Activated T-cell treated with anti-CD3 and anti-CD28 coated beads, Interleukin-2, amount 50 U/mL, for 72 hours (primary cell): ENCODE measurements around the gene MFNG. TPM values are rescaled to one million over a fixed set of nuclear protein-coding genes. Genes with fewer than 3 reads are reported as not detected.
A peak's percentile ranks its signal among the peaks of the same experiment; 100 is the strongest.
"Not testable (repeated sequence)": the region's sequence is repeated elsewhere in the genome, so short reads cannot be mapped to it uniquely, and the experiment has no call there.

Source experiments
- ATAC-seq, 2 donors: fragments of 150-1000 bp; cut with Tn5 transposase; replicated peaks in 1 of 2; 2 replicates each; pipeline ENCODE4 v1.10.0; 2021; ENCODE audit warnings: moderate library complexity in 2 of 2, mild to moderate bottlenecking in 1 of 2
- DNase-seq, 2 donors: peaks; one replicate each; pipeline ENCODE4 v3.0.0; 2021 to 2022; ENCODE audit warnings: mixed read lengths in 1 of 2
- H3K27ac Mint-ChIP-seq: one replicate; pipeline ENCODE4 v1.8.0; 2022; ENCODE audit warnings: mild to moderate bottlenecking, moderate library complexity, mixed read lengths
- H3K27me3 Mint-ChIP-seq: one replicate; pipeline ENCODE4 v1.8.0; 2022; ENCODE audit warnings: low read depth, mixed read lengths
- H3K36me3 Mint-ChIP-seq, 2 donors: one replicate each; pipeline ENCODE4 v1.8.0; 2022; ENCODE audit warnings: mixed read lengths in 2 of 2, mild to moderate bottlenecking in 1 of 2; ENCODE audit not compliant: insufficient read depth in 2 of 2
- H3K4me1 Mint-ChIP-seq: one replicate; pipeline ENCODE4 v1.8.0; 2022; ENCODE audit warnings: low read depth, mixed read lengths
- H3K4me3 Mint-ChIP-seq, 2 donors: one replicate each; pipeline ENCODE4 v1.8.0; 2022; ENCODE audit warnings: mild to moderate bottlenecking in 2 of 2, mixed read lengths in 2 of 2, moderate library complexity in 2 of 2
- H3K9me3 Mint-ChIP-seq, 2 donors: one replicate each; pipeline ENCODE4 v1.8.0; 2022; ENCODE audit warnings: mixed read lengths in 2 of 2
- total RNA-seq, 2 donors: library from RNA; stranded (reverse); gene quantifications; one replicate each; pipeline ENCODE4 v1.2.3, GENCODE V29; 2022

The MFNG gene
- total RNA-seq, 2 donors from 2014 or later: 94.0 to 116 TPM

DNA sequence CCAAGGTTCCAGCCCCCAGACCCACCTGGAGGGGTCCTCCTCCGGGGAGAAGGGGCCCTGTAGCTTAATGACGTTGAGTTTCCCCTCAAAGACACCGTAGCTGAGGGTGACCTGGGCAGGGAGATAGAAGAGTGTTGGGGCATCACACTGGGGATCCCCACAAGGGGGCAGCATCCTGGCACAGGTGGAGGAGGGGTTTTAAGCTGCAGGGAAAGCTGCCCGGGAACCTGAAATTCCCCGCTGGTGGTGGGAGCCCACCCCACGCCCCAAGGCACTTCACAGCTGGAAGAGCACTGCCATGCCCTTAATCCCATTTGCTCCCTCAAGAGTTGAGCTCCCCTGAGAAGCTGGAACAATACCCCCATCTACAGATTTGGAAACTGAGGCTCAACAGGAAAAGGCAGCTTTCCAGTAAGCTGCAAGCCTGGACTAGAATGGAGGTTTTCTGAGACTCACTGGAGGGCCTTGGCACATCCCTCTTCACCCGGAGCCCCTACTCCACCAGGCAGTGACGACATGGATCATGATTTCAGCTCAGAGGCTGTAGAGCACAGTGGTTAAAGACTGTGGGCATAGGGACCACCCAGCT lies 13.7 kb downstream of the MFNG start:
- no peak overlapping the region for H3K4me3 Mint-ChIP-seq
- no peak overlapping the region for H3K27ac Mint-ChIP-seq
- DNase-seq: peak; percentile 40 to 52
- ATAC-seq: peak in 1 of 2 donors; percentile 49
- H3K27me3 Mint-ChIP-seq: no peaks in the 10 kb centered on the region
- H3K9me3 Mint-ChIP-seq: no peaks in the 10 kb centered on the region
- H3K4me1 Mint-ChIP-seq: peaks cover 3% of the 10 kb centered on the region
- H3K36me3 Mint-ChIP-seq: peaks cover 3 to 14% of the 10 kb centered on the region in 2 donors

DNA sequence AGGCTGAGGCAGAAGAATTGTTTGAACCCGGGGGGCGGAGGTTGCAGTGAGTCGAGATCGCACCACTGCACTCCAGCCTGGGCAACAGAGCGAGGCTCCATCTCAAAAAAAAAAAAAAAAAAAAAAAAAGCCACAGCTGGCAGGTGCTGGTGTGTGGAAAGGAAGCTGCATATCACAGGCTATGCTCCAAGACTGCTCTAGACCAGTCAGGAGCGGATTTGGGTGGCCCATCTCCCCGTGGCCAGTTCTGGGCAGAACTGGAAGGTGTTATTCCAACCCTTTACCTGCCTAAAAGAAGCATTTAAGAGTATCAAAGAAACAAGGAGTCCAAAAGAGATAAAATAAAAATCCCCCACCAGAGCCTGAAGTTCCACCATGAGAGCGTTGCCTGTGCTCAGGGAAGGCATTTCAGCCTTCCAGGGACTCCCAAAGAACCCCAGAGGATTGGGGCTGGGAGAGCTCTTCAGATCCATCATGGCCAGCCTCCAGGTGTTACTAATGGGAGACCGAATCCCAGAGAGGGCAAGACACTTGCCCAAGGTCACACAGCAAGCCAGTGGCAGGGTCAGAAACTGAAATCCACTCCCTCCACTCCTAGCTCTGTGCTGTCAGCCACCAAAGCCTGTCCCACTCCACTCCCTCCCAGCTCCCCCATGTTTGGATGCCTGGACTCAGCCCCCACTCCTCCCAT lies 14.3 kb downstream of the MFNG start:
- H3K9me3 Mint-ChIP-seq: no peaks in the 10 kb centered on the region
- peak in 1 of 2 donors; percentile 9 for ATAC-seq
- H3K4me3 Mint-ChIP-seq: no peak overlapping the region
- no peak for DNase-seq
- H3K4me1 Mint-ChIP-seq: peaks cover 3% of the 10 kb centered on the region
- peaks cover 3 to 14% of the 10 kb centered on the region in 2 donors for H3K36me3 Mint-ChIP-seq
- no peaks in the 10 kb centered on the region for H3K27me3 Mint-ChIP-seq
- H3K27ac Mint-ChIP-seq: no peak overlapping the region

GRCh38 chr22:37470087-37470445 lies 16.1 kb downstream of the MFNG start:
- ATAC-seq (no peak), DNase-seq (no peak)
- Mint-ChIP-seq H3K9me3 (no peaks in the 10 kb centered on the region), H3K27ac (no peak overlapping the region), H3K36me3 (peaks cover 6 to 20% of the 10 kb centered on the region in 2 donors), H3K4me1 (peaks cover 3% of the 10 kb centered on the region), H3K27me3 (no peaks in the 10 kb centered on the region), H3K4me3 (no peak overlapping the region)

DNA sequence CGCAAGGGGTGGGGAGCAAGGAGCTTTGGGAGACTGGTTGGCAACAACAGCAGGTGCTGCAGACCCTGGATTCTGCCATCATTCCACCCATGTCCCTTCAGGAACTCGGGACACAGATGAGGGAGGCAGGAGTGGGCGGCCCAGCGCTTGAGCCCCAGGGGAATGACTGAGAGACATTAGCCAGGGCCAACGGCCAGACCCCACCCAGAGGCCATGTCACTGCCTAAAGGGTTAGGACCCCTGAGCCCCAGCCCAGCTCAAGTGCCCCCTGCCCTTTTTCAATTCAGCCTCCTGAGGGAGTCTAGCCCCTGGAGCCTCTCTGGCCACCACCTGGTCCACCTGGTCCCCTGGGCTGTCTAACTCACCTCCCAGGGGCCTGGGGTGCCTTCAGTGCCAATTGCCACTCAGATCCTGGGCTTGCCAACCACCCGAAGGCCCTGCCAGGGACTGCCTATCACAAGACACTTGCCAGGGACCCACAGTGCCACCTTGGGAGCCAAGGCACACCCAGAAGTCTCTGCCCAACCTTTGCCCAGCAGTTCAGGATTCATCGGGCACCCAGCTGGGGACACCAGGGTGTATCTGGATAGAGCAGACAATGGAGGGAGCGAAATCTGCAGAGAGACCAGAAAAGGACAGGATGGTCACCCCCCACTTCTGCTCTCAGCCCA lies 16.6 kb downstream of the MFNG start:
- H3K4me3 Mint-ChIP-seq: no peak overlapping the region
- peaks cover 3% of the 10 kb centered on the region for H3K4me1 Mint-ChIP-seq
- peaks cover 6 to 20% of the 10 kb centered on the region in 2 donors for H3K36me3 Mint-ChIP-seq
- ATAC-seq: no peak
- H3K27ac Mint-ChIP-seq: no peak overlapping the region
- no peak for DNase-seq
- H3K9me3 Mint-ChIP-seq: no peaks in the 10 kb centered on the region
- no peaks in the 10 kb centered on the region for H3K27me3 Mint-ChIP-seq

DNA sequence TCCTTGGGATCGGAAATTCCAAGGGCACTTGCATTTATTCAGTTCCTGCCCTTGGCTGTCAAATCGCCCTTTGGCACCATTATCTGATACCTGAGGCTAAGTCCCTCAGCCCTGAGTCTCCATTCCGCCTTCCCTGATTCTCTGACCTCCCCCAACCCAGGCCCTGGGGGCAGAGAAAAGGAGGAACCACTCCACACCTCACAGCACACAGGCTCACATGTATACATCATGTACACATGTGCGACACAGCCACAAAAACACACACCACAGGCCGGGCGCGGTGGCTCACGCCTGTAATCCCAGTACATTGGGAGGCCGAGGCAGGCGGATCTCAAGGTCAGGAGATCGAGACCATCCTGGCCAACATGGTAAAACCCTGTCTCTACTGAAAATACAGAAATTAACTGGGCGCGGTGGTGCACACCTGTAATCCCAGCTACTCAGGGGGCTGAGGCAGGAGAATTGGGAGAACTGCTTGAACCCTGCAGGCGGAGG lies 17.9 kb downstream of the MFNG start:
- H3K36me3 Mint-ChIP-seq: peaks cover 6 to 20% of the 10 kb centered on the region in 2 donors
- not testable (repeated sequence) for DNase-seq, H3K4me3 Mint-ChIP-seq, H3K27ac Mint-ChIP-seq, ATAC-seq, H3K9me3 Mint-ChIP-seq, H3K4me1 Mint-ChIP-seq, H3K27me3 Mint-ChIP-seq

- H3K27ac Mint-ChIP-seq: no peak overlapping the region
- H3K4me1 Mint-ChIP-seq: peaks cover 3% of the 10 kb centered on the region
- no peak for ATAC-seq
Observed at GRCh38 chr22:37467391-37467955, 18.7 kb downstream of the MFNG start.

DNA sequence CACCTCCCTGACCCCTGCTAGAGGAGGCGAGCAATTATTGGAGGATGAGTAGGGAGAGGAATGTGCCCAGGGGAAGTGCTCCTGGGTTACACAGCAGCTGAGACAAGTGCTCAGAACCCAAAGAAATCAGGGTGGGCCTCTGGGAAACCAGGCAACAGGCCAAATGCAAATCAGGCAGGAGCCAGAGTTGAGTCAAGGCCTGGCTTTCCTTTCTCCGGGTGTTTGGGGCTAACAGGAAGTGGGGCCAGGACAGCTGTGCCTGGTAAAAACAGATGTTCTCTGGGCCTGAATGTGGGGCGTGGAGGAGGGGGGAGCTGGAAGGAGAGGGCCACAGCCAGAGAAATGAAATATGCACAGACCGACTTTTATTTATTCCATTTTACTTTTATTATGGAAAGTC lies 22.0 kb downstream of the MFNG start:
- no peak overlapping the region for H3K27ac Mint-ChIP-seq
- no peaks in the 10 kb centered on the region for H3K9me3 Mint-ChIP-seq
- no peaks in the 10 kb centered on the region for H3K27me3 Mint-ChIP-seq
- H3K4me1 Mint-ChIP-seq: peaks cover 3% of the 10 kb centered on the region
- no peak for ATAC-seq
- DNase-seq: no peak
- H3K36me3 Mint-ChIP-seq: peaks cover 3 to 11% of the 10 kb centered on the region in 2 donors
- no peak overlapping the region for H3K4me3 Mint-ChIP-seq

More at GRCh38 chr22:37467391-37467955, 18.7 kb downstream of the MFNG start:
- Mint-ChIP-seq H3K4me3 (no peak overlapping the region), H3K9me3 (no peaks in the 10 kb centered on the region), H3K27me3 (no peaks in the 10 kb centered on the region), H3K36me3 (peaks cover 6 to 17% of the 10 kb centered on the region in 2 donors)
- DNase-seq: no peak

DNA sequence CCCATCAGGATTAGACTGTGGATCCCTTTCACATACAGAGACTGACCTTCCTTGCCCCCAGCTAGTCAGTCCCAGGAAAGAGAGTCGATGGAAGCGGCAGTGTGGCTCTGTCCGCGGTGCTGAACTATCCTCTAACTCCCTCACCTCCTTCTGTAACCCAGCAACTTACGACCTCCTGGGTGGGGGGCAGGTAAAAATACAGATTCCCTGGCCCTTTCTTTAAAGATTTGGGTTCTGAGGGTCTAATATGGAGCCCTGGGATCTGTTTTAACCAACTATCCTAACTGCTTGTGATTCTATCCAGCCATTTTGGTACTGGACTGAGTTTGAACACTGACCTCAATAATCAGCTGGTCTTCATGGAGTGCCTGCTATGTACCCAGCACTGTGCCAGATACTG lies 23.2 kb downstream of the MFNG start:
- Mint-ChIP-seq H3K4me1 (no peaks in the 10 kb centered on the region), H3K27me3 (no peaks in the 10 kb centered on the region), H3K9me3 (no peaks in the 10 kb centered on the region), H3K27ac (no peak overlapping the region), H3K4me3 (no peak overlapping the region), H3K36me3 (peaks cover 3 to 6% of the 10 kb centered on the region in 2 donors)
- ATAC-seq (no peak), DNase-seq (no peak)

DNA sequence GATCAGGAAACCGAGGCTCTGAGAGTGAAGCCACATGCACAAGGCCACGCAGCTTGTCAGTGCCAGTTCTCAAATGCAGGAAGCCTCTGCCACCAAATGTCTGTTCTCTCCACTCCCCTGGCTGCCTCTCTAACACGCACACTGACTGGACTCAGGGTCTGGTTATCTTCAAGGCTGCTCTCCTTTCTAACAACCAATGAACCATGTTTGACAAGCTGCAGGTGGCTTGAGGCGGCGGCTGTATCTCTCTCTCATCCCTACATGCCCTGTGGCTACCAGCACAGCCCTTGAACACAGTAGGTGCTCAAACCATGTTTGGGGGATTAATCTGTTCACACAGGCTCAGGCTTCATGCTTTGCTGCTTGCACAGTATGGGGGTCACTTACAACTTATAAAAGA lies 23.7 kb downstream of the MFNG start:
- peaks cover 3 to 6% of the 10 kb centered on the region in 2 donors for H3K36me3 Mint-ChIP-seq
- DNase-seq (no peak), ATAC-seq (no peak)
- peaks cover 2% of the 10 kb centered on the region for H3K4me1 Mint-ChIP-seq
- H3K27ac Mint-ChIP-seq: no peak overlapping the region
- H3K27me3 Mint-ChIP-seq: no peaks in the 10 kb centered on the region
- H3K9me3 Mint-ChIP-seq: no peaks in the 10 kb centered on the region
- H3K4me3 Mint-ChIP-seq: no peak overlapping the region

GRCh38 chr22:37461961-37462360 lies 24.2 kb downstream of the MFNG start:
- Mint-ChIP-seq H3K27ac (no peak overlapping the region), H3K27me3 (no peaks in the 10 kb centered on the region), H3K4me1 (peaks cover 7% of the 10 kb centered on the region), H3K4me3 (no peak overlapping the region), H3K36me3 (peaks cover 3 to 6% of the 10 kb centered on the region in 2 donors), H3K9me3 (no peaks in the 10 kb centered on the region)
- DNase-seq (no peak), ATAC-seq (no peak)

DNA sequence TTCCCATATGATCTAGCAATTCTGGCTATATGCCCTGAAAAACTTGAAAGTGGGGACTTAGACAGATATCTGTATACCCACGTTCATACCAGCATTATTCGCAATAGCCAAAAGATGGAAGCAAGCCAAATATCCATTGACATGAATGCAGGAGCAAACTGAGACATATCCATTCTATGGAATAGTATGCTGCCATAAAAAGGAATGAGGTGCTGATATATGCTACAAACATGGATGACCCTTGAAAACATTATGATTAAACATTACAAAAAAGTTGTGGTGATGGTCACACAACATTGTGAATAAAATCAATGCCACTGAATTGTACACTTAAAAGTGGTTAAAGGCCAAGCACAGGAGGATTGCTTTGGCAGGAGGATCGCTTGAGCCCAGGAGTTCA lies 25.5 kb downstream of the MFNG start:
- H3K36me3 Mint-ChIP-seq: peaks cover 3% of the 10 kb centered on the region in 2 donors
- no peaks in the 10 kb centered on the region for H3K27me3 Mint-ChIP-seq
- no peak overlapping the region for H3K27ac Mint-ChIP-seq
- no peak for DNase-seq
- H3K4me1 Mint-ChIP-seq: peaks cover 8% of the 10 kb centered on the region
- H3K4me3 Mint-ChIP-seq: no peak overlapping the region
- no peak for ATAC-seq
- H3K9me3 Mint-ChIP-seq: no peaks in the 10 kb centered on the region

DNA sequence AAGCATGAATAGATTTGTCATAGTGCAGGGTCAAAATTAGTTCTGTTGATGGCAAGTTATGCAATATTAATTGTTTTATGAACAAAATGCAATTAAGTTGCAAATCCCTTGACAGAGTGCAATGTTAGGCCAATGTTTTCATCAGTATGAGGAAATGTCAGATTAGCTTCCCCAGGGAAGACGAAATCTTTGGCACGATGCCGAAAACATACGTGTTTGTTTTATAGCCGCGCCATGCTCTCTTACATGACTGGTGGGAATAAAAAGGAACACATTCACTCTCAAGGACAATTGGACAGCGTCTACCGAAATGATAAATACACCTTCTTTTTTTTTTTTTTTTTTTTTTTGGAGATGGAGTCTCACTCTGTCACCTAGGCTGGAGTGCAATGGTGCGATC lies 27.0 kb downstream of the MFNG start:
- no peak for DNase-seq
- Mint-ChIP-seq H3K9me3 (no peaks in the 10 kb centered on the region), H3K36me3 (no peaks in the 10 kb centered on the region), H3K4me1 (peaks cover 16% of the 10 kb centered on the region), H3K27ac (no peak overlapping the region), H3K27me3 (no peaks in the 10 kb centered on the region), H3K4me3 (no peak overlapping the region)
- ATAC-seq: no peak
